KOPT-K1 (cell line): ENCODE measurements around the gene STPG1.
A peak's percentile ranks its signal among the peaks of the same experiment; 100 is the strongest.

Experiments
- H3K27ac ChIP-seq: fragments of 200-600 bp; sonication (generic); 2 replicates; pipeline ENCODE4 v1.5.1; 2016; ENCODE audit warnings: antibody characterized with exemption, mild to moderate bottlenecking, low read depth, low read length; ENCODE audit not compliant: poor library complexity, severe bottlenecking
- H3K36me3 ChIP-seq: fragments of 200-600 bp; sonication (generic); 2 replicates; pipeline ENCODE4 v1.5.1; 2017; ENCODE audit warnings: antibody characterized with exemption, mild to moderate bottlenecking, low read length, moderate library complexity; ENCODE audit not compliant: insufficient read depth
- H3K9me3 ChIP-seq: fragments of 200-600 bp; sonication (generic); 2 replicates; pipeline ENCODE4 v1.5.1; 2017; ENCODE audit warnings: antibody characterized with exemption, low read length, mild to moderate bottlenecking; ENCODE audit not compliant: insufficient read depth, poor library complexity, severe bottlenecking

Gene STPG1

GRCh38 chr1:24416666-24417391 is 3.2 kb upstream of the STPG1 start:
- Histone ChIP-seq H3K27ac (peak overlapping the region; percentile 47), H3K9me3 (no peaks in the 10 kb centered on the region), H3K36me3 (peaks cover 10% of the 10 kb centered on the region)

GRCh38 chr1:24415910-24416665 is 2.5 kb upstream of the STPG1 start:
- Histone ChIP-seq H3K36me3 (0 out of 2 replicates have a peak, but pooled peaks cover 3% of the 10 kb centered on the region), H3K9me3 (no peaks in the 10 kb centered on the region), H3K27ac (peak overlapping the region; percentile 47)

GRCh38 chr1:24415334-24415909 is 1.8 kb upstream of the STPG1 start, which contains the start of gene NIPAL3:
Gene NIPAL3 (plus strand): TSS chr1:24415802. CDS start chr1:24419548, 3,746 bp downstream.
- peak within 1 kb of the TSS; percentile 47 for H3K27ac ChIP-seq
- H3K36me3 ChIP-seq: no peaks in the 10 kb centered on the region

GRCh38 chr1:24414775-24415333 is 1.3 kb upstream of the STPG1 start:
- Histone ChIP-seq H3K27ac (no peak overlapping the region), H3K36me3 (no peaks in the 10 kb centered on the region), H3K9me3 (no peaks in the 10 kb centered on the region)

More at GRCh38 chr1:24415334-24415909, 1.8 kb upstream of the STPG1 start, which contains the start of gene NIPAL3:
- no peaks in the 10 kb centered on the region for H3K9me3 ChIP-seq

- Histone ChIP-seq H3K9me3 (peaks cover 12% of the 10 kb centered on the region), H3K36me3 (no peaks in the 10 kb centered on the region), H3K27ac (no peak overlapping the region)
Measured at GRCh38 chr1:24412408-24412807, 1.2 kb downstream of the STPG1 start.

GRCh38 chr1:24411963-24412362 is 1.6 kb downstream of the STPG1 start:
- Histone ChIP-seq H3K27ac (no peak overlapping the region), H3K9me3 (peaks cover 17% of the 10 kb centered on the region), H3K36me3 (no peaks in the 10 kb centered on the region)

- Histone ChIP-seq H3K9me3 (peaks cover 19% of the 10 kb centered on the region), H3K36me3 (no peaks in the 10 kb centered on the region), H3K27ac (no peak overlapping the region)
Measured at GRCh38 chr1:24410750-24411149, 2.8 kb downstream of the STPG1 start.

- Histone ChIP-seq H3K9me3 (peaks cover 19% of the 10 kb centered on the region), H3K36me3 (no peaks in the 10 kb centered on the region), H3K27ac (no peak overlapping the region)
Measured at GRCh38 chr1:24409535-24409934, 4.0 kb downstream of the STPG1 start.

- Histone ChIP-seq H3K27ac (no peak overlapping the region), H3K36me3 (no peaks in the 10 kb centered on the region), H3K9me3 (peaks cover 19% of the 10 kb centered on the region)
Measured at GRCh38 chr1:24406788-24407187, 6.8 kb downstream of the STPG1 start.

GRCh38 chr1:24403806-24404205 is 9.8 kb downstream of the STPG1 start:
- Histone ChIP-seq H3K27ac (no peak overlapping the region), H3K36me3 (no peaks in the 10 kb centered on the region), H3K9me3 (peaks cover 19% of the 10 kb centered on the region)

- Histone ChIP-seq H3K36me3 (no peaks in the 10 kb centered on the region), H3K27ac (no peak overlapping the region), H3K9me3 (no peaks in the 10 kb centered on the region)
Measured at GRCh38 chr1:24400065-24400464, 13.5 kb downstream of the STPG1 start.

GRCh38 chr1:24393892-24394291 is 19.7 kb downstream of the STPG1 start:
- Histone ChIP-seq H3K27ac (no peak overlapping the region), H3K9me3 (no peaks in the 10 kb centered on the region), H3K36me3 (no peaks in the 10 kb centered on the region)

GRCh38 chr1:24392982-24393650 is 20.5 kb downstream of the STPG1 start:
- Histone ChIP-seq H3K36me3 (no peaks in the 10 kb centered on the region), H3K9me3 (no peaks in the 10 kb centered on the region), H3K27ac (no peak overlapping the region)

GRCh38 chr1:24392604-24392946 is 21.0 kb downstream of the STPG1 start:
- Histone ChIP-seq H3K27ac (no peak overlapping the region), H3K9me3 (no peaks in the 10 kb centered on the region), H3K36me3 (no peaks in the 10 kb centered on the region)
